HepG2 (cell line): ENCODE results near the gene RSL1D1. TPM values are rescaled to one million over a fixed set of nuclear protein-coding genes. Genes with fewer than 3 reads are reported as not detected.

Source experiments
- AKNA ChIP-seq: sonication (generic); formaldehyde crosslinking; IDR thresholded peaks from 2 replicates; pipeline ENCODE4 v1.4.0; 2020; ENCODE audit warnings: missing genetic modification reagents, borderline replicate concordance
- BHLHE40 ChIP-seq: IDR thresholded peaks from 2 replicates; pipeline ENCODE4 v1.6.1; 2011; ENCODE audit warnings: low read length, improper control_type of control experiment
- BRD4 ChIP-seq: sonication (generic); formaldehyde crosslinking; IDR thresholded peaks from 2 replicates; pipeline ENCODE4 v1.4.0; 2020; ENCODE audit warnings: missing genetic modification reagents
- CEBPG ChIP-seq: IDR thresholded peaks from 2 replicates; pipeline ENCODE4 v1.6.1; 2016
- FOXO4 ChIP-seq: sonication (generic); formaldehyde crosslinking; conservative IDR thresholded peaks from 2 replicates; pipeline ENCODE4 v1.8.1; 2023; ENCODE audit warnings: missing genetic modification reagents
- KDM2A ChIP-seq: sonication (generic); formaldehyde crosslinking; IDR thresholded peaks from 2 replicates; pipeline ENCODE4 v1.4.0; 2020; ENCODE audit warnings: low read depth, missing genetic modification reagents, borderline replicate concordance
- KDM5A ChIP-seq: fragments of 200-600 bp; sonication (generic); IDR thresholded peaks from 2 replicates; pipeline ENCODE4 v1.7.0; 2018; ENCODE audit warnings: antibody characterized with exemption, mild to moderate bottlenecking, low read length, borderline replicate concordance
- MIER2 ChIP-seq: IDR thresholded peaks from 2 replicates; pipeline ENCODE4 v1.6.1; 2016; ENCODE audit warnings: missing biosample characterization, missing genetic modification reagents
- PBX3 ChIP-seq: sonication (generic); formaldehyde crosslinking; IDR thresholded peaks from 2 replicates; pipeline ENCODE4 v1.8.1; 2023; ENCODE audit warnings: missing genetic modification reagents, inconsistent platforms, borderline replicate concordance
- POLR2A ChIP-seq, 2 experiments: IDR thresholded peaks; 2 replicates each; pipeline ENCODE4 v1.6.1; 2011; ENCODE audit warnings: low read depth in 2 of 2, low read length in 2 of 2, mild to moderate bottlenecking in 1 of 2, moderate library complexity in 1 of 2; ENCODE audit not compliant: insufficient read depth in 1 of 2
- TARDBP ChIP-seq: sonication (generic); formaldehyde crosslinking; IDR thresholded peaks from 2 replicates; pipeline ENCODE4 v1.8.0; 2022; ENCODE audit warnings: mild to moderate bottlenecking, missing genetic modification reagents
- TMF1 ChIP-seq: sonication (generic); formaldehyde crosslinking; IDR thresholded peaks from 2 replicates; pipeline ENCODE4 v1.8.1; 2022; ENCODE audit warnings: low read depth, missing genetic modification reagents
- ZNF138 ChIP-seq: sonication (generic); formaldehyde crosslinking; IDR thresholded peaks from 2 replicates; pipeline ENCODE4 v1.5.0; 2020; ENCODE audit warnings: mild to moderate bottlenecking, low read depth, missing genetic modification reagents
- ZNF263 ChIP-seq: sonication (generic); formaldehyde crosslinking; IDR thresholded peaks from 2 replicates; pipeline ENCODE4 v1.4.0; 2020; ENCODE audit warnings: missing genetic modification reagents
- ZNF264 ChIP-seq: sonication (generic); formaldehyde crosslinking; IDR thresholded peaks from 2 replicates; pipeline ENCODE4 v1.4.0; 2020; ENCODE audit warnings: missing genetic modification reagents
- ZNF343 ChIP-seq: sonication (generic); formaldehyde crosslinking; IDR thresholded peaks from 2 replicates; pipeline ENCODE4 v1.4.0; 2020; ENCODE audit warnings: mild to moderate bottlenecking, missing genetic modification reagents
- ZNF460 ChIP-seq: sonication (generic); formaldehyde crosslinking; IDR thresholded peaks from 2 replicates; pipeline ENCODE4 v1.5.1; 2020; ENCODE audit warnings: missing genetic modification reagents, mild to moderate bottlenecking, borderline replicate concordance
- ZNF724P ChIP-seq: sonication (generic); formaldehyde crosslinking; IDR thresholded peaks from 2 replicates; pipeline ENCODE4 v1.8.0; 2022; ENCODE audit warnings: missing genetic modification reagents, borderline replicate concordance
- ZNF777 ChIP-seq: sonication (generic); formaldehyde crosslinking; IDR thresholded peaks from 2 replicates; pipeline ENCODE4 v1.4.0; 2020; ENCODE audit warnings: missing genetic modification reagents
- polyA plus RNA-seq, 8 experiments: library from polyadenylated mRNA; depleted of rRNA in 3 of 8; stranded (reverse) in 7 of 8; unstranded in 1 of 8; fragments of >200 nt; fragmentation: Illumina TruSeq in 4 of 8; extraction: Trizol in 4 of 8; gene quantifications; 2 replicates each; pipeline versions ENCODE4 v1.2.1 to v1.2.3, GENCODE V29; 2011 to 2016; ENCODE audit warnings: low read depth in 4 of 8, missing spikeins in 1 of 8, mixed read lengths in 1 of 8; ENCODE audit not compliant: insufficient read depth in 1 of 8
- total RNA-seq, 5 experiments: library from RNA; depleted of rRNA; stranded (reverse); fragments of >200 nt; fragmentation: Illumina TruSeq; extraction: Trizol; gene quantifications; 2 replicates each; pipeline ENCODE4 v1.2.3, GENCODE V29; 2016; ENCODE audit warnings: low read depth in 1 of 5

The RSL1D1 gene
- total and polyA plus RNA-seq, 2 of the 13 experiments (the other 11 are each of a cell fraction or from before 2014, with no cell fraction given): 187 to 343 TPM

- TF ChIP-seq TMF1: no peak
- TF ChIP-seq BRD4 (CRISPR knock-in tag): no peak
- no peak for TF ChIP-seq ZNF343
- 0 out of 2 replicates have a peak, but pooled peaks have one; percentile 38 for TF ChIP-seq PBX3 (CRISPR knock-in tag)
- TF ChIP-seq TARDBP (CRISPR knock-in tag): no peak
- 0 out of 2 replicates have a peak, but pooled peaks have one; percentile 30 for TF ChIP-seq ZNF263 (CRISPR knock-in tag)
- 0 out of 2 replicates have a peak, but pooled peaks have one; percentile 35 for TF ChIP-seq ZNF264 (CRISPR knock-in tag)
- no peak for TF ChIP-seq KDM2A
- peak in 1 of 2 experiments; percentile 17; a peak in 1 of 4 replicates for TF ChIP-seq POLR2A (IDR thresholded peaks at IDR 0.05; ENCODE audit: insufficient read depth in 1 of 2, low read depth in 2 of 2, low read length in 2 of 2)
- TF ChIP-seq FOXO4 (CRISPR knock-in tag): no peak
- TF ChIP-seq MIER2 (CRISPR knock-in tag): no peak
- TF ChIP-seq ZNF777 (CRISPR knock-in tag): 0 out of 2 replicates have a peak, but pooled peaks have one; percentile 31
- no peak for TF ChIP-seq BHLHE40
- TF ChIP-seq CEBPG (CRISPR knock-in tag): no peak
- no peak for TF ChIP-seq ZNF724P (CRISPR knock-in tag)
- no peak for TF ChIP-seq ZNF460
- TF ChIP-seq KDM5A: no peak
- TF ChIP-seq AKNA (CRISPR knock-in tag): 0 out of 2 replicates have a peak, but pooled peaks have one; percentile 27
- no peak for TF ChIP-seq ZNF138 (CRISPR knock-in tag)
Observed at GRCh38 chr16:11799509-11800381, 51.6 kb downstream of the RSL1D1 start (continued).
